Suppressor macrophage treated with lipopolysaccharide for 4 hours (primary cell): ENCODE results near the gene MEG3.

Experiments
- DNase-seq: peaks from one replicate; pipeline ENCODE4 v3.0.0-alpha.2; 2020

Gene MEG3

DNA sequence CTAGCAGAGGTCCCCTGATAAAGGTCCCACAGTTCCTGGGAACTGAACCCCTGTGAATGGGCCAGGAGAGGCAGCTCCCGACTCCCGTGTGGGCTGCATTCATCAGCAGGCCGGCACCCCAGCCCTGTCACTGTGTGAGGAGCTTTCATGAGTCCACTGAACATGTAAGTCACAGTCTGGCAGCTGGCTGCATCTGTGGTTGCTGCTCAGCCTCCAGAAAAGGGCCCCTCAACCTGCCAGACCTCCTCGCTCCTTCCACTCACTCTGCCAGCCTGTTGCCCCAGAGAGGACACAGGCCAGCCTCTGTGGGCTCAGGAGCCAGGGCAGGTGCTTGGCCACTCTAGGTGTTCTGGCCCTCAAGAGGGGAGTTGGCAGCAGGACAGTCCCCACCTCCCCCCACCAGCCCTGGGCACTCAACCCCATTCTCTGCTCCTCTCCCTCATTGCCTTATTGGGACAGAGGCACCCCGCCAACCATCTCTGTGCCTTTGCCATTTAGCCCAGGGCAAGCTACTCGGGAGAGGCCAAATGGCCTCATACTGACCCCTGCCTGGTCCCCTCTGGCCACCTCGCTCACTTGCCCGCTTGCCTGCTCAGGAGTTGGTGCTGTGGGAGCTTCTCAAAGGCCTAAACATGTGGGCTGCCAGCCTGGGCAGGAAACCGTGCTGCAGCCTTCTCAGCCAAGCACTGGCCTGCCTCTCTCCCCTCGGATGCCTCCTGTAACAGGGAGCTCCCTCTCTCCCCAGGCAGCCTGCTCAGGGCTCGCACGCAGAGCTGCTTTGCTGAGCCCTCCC is 75.7 kb downstream of the MEG3 start:
- no peak for DNase-seq

DNA sequence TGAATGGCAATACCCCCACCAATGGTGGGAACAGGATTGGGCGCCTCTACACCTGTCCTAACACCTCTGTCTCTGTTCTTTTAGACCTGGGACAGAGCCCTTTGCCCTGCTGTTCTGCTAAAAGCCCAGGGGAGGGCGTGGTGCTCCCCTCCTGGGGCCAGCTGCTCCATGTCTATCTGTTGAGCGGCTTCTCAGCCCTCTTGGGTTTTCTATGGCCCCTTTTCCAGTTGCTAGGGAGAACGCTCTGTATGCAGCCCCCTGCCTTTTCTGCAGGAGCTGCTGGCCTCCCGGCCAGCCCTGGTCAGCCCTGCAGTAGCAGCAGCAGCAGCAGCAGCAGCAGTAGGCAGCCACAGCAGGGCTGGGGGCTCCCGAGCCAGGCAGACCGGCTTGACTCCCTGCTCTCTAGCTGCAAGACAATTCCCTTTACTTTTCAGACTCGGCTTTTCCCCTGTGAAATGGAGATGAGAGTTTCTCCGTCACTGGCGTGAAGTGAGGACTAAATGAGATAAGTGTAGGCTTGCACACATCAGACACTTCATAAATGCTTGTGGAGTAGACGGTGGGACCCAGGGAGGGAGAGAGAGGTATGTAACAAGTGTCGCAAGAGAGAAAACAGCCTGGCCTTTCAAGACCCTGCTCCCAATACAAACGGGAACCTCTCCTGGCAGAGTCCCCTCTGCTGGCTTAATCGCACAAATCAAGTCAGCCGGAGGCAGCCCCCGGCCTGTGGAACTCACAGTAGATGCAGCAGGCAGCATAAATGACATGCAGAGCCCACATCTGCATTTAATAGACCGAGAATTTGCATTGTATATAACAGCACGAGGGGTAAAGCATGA is 76.6 kb downstream of the MEG3 start:
- no peak for DNase-seq

DNA sequence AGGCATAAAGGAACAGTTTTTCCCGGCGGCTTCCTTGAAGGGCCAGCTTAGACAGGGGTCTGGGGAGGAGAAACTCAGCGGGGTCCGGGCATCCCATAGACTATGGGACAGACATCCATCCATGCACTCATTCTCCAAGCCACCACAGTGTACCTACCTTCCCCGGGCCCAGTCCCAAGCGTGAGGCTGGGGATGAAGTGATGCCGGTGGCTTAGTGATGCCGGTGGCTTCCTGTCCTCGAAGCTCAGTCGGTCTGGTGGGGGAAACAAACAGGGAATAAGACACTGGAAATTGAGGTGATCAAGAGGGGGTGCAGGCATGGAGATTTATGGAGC is 77.2 kb downstream of the MEG3 start:
- no peak for DNase-seq

DNA sequence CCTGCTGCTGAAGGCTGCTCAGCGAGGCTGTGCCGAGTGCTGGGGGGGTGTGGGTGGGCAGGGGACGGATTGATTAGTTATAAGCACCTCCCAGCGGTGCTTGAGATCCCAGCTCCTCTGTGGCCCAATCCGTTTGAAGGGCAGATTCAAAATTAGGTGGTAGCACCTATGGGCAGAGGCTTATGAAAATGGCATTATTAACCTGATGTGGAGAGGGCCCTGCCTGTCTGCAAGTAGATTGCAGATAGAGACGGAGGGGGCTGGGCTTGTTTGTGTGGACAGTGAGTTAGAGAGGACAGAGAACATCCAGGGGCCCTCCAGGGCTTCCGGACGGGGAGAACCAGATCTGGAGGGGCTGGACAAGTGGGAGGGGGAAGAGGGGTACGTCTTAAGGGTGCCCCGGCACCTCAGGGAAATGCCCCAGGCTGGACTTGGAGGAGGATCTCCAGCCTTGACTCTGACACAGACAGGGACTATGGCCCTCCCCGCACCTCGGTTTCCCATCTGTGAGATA is 77.8 kb downstream of the MEG3 start, which contains the start of gene RTL1:
TSS of gene RTL1 (minus strand) at position 51 of the 514 bp plus-strand sequence. CDS start 18,934 bp downstream, outside the sequence.
- no peak for DNase-seq

DNA sequence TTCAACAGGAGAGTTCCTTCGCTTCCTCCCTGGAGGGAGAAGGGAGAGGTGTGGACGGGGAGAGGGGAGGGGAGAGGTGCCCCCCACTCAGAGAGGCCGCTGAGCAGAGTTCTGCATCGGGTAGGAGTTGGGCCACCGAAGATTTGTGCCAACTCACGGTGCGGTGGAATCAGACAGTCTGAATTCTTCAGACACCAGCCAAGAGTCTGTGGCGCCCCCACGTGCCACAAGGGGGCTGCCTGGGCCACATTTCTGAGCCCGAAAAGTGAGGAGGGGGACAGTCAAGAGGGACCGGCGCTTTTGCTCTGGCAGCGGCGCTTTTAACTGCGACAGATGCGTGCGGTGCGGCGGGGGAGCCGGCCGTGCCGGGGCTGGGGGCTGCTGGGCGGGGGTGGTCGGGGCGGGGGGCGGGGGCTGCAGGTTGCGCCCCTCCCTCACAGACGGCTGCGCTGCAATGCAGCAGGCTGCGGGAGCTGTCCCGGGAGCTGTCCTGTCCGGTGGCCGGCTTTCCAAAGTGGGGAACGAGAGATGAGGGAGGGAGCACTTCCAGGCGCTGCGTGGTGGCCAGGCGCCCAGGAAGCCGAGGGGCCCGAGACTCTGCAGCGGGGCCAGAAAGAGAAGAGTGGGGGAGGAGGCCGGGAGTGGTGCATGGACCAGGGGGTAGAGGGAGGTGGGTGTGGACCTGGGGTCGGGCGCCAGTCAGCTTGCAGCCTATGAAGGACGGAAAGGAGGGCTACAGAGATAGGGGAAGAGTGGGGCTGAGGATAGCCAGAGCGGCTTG is 78.6 kb downstream of the MEG3 start:
- DNase-seq, result no peak

DNA sequence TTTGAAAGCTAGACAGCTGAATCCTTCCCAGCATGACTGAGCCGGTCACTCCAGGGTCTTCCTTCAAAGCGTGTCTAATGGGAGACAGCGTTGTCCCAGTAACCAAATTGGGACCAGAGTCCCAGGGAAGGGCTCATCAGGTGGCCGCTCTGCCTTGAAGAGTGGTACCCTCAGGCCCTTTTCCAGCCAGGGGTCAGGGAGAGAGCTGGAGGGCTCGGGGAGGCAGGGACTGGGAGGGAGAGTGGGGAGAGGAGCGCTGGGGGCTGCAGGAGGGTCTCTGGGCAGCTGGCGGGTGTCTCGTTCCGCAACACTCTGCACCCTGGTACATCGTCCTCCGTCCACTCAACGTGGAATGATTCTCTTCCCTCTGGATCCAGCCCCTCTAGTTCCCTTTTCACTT is 79.2 kb downstream of the MEG3 start:
- DNase-seq, result no peak

DNA sequence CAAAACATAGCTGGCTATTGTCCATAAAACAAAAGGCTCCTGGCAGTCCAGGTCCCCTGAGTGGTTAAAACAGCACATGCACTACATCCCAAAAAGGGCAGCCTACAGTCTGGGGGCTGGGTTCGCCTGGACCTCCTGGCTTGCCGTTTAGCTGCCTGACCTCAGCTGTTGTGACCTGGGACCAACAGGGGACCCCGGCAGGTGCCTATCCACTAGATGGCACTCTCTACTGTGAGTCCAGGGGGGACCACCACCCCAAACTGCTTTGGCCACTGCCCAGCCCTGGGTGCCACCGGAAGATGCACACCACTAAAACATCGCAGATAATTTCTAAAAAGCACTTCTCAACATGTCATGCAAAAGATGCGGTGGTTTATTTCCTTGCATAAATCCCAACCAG is 80.5 kb downstream of the MEG3 start:
- no peak for DNase-seq

DNA sequence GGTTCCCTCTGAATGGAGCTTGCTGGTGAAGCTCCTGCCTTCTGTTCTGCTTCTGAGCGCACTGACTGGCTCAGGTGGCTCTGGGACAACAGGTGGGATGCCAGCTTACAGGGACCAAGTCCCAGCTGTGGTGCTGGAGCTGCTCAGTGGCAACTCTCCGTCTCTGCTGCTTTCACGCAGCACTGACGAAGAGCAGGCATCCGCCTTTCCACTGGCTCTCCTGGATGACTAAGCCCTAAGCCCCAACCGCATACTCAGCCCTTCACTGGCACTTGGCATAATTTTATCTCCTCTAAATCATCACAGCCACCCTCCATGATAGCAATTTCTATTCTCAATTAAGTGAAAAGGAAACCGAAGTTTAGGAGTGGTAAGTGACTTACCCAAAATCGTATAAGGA is 81.3 kb downstream of the MEG3 start:
- DNase-seq, result no peak

DNA sequence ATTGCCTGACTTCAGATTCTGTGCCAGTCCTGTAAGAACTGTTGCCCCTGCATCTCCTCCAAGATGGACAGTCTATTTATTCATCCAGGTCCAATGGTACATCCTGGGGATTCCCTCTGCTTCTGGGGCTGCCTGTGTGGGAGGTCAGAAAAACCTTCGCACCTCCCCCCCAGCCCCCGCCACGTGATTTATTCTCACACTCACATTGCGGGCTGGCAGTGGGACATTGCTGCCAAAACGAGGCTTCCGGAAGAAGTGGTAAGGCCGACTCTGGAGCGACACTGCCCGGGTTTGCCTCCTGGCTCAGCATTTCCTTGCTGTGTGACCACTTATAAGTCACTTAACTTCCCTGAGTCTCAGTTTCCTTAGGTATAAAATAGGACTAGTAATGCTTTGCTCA is 83.5 kb downstream of the MEG3 start:
- DNase-seq, result no peak
